Omental fat pad (tissue), 4 donors: ENCODE data around the gene GATC. TPM values are rescaled to one million over a fixed set of nuclear protein-coding genes. Genes with fewer than 3 reads are reported as not detected.

Source experiments
- ATAC-seq: fragments of 150-250 bp; one replicate; pipeline ENCODE4 v1.9.1; 2016; ENCODE audit warnings: mild to moderate bottlenecking, moderate library complexity; ENCODE audit not compliant: low FRiP score
- DNase-seq: peaks from one replicate; pipeline ENCODE4 v3.0.0-alpha.2; 2019; ENCODE audit warnings: low spot score
- total RNA-seq, 4 donors: library from RNA; depleted of rRNA; stranded (reverse); fragments of >200 nt; gene quantifications; one replicate each; pipeline ENCODE4 v1.1.0, GENCODE V29; 2016
- TF ChIP-seq, protein P1 (sequence below), 3 donors: fragments of 450-650 bp; IDR thresholded peaks; one replicate each; pipeline ENCODE4 v1.5.1; 2016 to 2017; ENCODE audit warnings: antibody characterized with exemption in 3 of 3, mild to moderate bottlenecking in 3 of 3, moderate library complexity in 2 of 3

Gene GATC
- total RNA-seq, 4 donors from 2014 or later, result 22.8 to 30.7 (median 24.2) TPM

DNA sequence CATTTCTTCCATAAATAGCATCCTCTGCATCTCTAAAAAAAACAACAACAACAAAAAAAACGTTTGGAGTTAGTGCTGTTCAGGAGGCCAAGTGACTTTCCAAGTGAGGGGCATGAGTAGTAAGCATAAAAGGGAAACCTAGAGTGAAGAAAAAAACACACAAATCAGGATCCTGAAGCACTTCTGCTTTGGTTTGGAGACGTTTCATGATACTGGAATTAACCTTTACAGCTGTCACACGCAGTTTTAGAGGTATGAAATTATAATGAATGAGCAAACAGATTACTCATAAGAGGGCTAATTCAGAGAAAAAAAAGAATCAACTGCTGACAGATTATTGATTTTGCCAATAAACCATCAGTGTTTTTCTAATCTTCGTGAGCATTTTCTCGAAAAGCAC is 19.5 kb downstream of the GATC start:
- TF ChIP-seq, protein P1, sequence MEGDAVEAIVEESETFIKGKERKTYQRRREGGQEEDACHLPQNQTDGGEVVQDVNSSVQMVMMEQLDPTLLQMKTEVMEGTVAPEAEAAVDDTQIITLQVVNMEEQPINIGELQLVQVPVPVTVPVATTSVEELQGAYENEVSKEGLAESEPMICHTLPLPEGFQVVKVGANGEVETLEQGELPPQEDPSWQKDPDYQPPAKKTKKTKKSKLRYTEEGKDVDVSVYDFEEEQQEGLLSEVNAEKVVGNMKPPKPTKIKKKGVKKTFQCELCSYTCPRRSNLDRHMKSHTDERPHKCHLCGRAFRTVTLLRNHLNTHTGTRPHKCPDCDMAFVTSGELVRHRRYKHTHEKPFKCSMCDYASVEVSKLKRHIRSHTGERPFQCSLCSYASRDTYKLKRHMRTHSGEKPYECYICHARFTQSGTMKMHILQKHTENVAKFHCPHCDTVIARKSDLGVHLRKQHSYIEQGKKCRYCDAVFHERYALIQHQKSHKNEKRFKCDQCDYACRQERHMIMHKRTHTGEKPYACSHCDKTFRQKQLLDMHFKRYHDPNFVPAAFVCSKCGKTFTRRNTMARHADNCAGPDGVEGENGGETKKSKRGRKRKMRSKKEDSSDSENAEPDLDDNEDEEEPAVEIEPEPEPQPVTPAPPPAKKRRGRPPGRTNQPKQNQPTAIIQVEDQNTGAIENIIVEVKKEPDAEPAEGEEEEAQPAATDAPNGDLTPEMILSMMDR (IDR thresholded peaks at IDR 0.05), result no peak
- DNase-seq, result no peak
- no peak for ATAC-seq

DNA sequence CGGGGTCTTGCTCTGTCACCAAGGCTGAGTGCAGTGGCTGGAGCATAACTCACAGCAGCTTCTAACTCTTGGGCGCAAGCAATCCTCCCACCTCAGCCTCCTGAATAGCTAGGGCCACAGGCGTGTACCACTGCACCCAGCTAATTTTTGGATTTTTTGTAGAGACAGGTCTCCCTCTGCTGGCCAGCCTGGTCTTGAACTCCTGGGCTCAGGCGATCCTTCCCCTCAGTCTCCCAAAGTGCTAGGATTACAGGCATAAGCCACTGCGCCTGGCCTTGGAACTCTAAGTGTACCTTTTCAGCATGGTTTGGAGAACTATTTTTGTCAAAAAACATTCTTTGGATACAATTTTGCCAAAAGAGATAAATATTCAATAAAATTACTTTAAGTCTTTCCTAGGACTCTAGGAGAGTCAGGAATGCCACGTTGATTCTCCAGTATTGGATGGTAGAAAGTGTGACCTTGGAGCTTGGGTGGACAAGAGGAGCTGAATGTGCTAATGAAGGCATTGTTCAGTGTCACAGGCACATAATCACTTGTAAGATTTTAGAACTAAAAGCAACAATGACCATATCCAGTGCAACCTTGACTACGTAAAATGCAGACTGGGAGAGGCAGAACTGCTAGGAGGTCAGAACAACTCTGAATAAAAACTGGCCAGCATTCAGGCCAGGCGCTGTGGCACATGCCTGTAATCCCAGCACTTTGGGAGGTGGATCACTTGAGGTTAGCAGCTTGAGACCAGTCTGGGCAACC is 20.5 kb downstream of the GATC start:
- DNase-seq (no peak), ATAC-seq (no peak)
- TF ChIP-seq, protein P1 (IDR thresholded peaks at IDR 0.05), result no peak

DNA sequence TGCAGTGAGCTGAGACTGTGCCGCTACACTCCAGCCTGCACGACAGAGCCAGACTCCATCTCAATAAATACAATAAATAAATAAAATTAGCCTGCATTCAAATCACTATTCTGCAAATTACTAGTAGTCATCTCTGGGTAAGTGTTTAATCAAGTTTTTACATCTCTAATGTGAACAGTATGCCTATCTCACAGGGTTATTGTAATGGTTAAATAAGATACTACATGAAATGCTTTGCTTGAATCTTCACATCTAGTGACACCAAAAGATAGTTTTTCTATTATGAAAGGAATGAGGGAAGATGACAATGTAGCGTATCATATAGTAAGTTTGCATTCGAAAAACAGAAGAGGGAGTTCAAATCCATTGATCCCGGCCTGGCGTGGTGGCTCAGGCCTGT is 21.2 kb downstream of the GATC start:
- ATAC-seq (no peak), DNase-seq (no peak)
- TF ChIP-seq, protein P1 (IDR thresholded peaks at IDR 0.05), result no peak

DNA sequence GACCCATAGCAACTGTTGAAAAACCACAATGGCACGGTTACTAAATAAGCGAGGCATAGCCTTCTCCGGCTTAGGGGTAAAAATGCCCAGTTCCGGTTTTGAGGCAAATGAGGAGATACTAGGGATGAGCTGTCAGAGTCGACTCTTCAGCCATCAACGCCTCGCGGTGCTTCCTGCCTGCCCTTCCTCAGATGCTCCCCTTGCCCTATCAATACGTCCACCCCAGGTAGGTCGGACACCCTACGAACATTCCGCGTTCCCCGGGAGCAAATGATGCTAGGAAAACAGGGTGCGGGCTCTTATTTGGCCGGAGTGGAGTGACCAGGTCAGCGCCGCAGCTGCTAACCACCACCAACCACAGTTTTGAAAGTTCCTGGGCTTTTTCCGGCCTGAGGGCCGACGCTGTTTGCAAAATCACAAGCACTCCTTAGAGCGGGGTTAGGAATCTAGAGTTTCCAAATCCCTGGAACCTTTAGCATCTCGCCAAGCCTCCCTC is 22.1 kb downstream of the GATC start:
- peak; percentile 29 for DNase-seq
- peak; percentile 27 for ATAC-seq
- TF ChIP-seq, protein P1 (IDR thresholded peaks at IDR 0.05), result no peak

DNA sequence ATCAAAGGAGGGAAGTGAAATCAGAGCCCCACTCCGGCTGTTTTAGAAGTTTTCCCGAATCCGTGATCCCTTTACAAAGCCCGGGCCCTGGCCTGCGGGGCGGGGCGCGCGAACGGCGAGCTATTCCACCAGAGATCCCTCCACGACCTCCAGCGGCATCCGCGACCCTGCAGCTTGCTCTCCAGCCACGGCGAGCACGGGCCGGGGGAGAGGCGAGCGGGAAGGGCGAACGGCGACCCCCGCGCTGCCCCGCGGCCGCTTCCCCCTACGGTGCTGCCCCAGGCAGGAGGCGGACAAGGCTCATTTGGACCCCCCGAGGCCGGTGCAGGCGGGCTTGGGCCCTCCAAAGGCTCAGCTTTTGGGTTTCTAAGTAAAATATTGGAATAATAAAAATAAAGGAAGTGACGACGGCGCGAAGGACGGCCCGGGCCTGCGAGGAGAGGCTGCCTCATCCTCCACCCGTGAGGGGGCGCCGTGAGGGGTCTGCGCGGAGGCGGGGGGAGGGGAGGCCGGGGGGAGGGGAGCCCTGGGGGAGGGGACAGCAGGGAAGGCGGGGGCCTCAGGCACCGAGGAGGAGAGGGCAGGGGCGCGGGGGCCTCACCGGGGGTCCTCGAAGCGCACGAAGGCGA is 22.7 kb downstream of the GATC start:
- peak; percentile 30 for ATAC-seq
- TF ChIP-seq, protein P1 (IDR thresholded peaks at IDR 0.05), result no peak
- peak; percentile 25 for DNase-seq

DNA sequence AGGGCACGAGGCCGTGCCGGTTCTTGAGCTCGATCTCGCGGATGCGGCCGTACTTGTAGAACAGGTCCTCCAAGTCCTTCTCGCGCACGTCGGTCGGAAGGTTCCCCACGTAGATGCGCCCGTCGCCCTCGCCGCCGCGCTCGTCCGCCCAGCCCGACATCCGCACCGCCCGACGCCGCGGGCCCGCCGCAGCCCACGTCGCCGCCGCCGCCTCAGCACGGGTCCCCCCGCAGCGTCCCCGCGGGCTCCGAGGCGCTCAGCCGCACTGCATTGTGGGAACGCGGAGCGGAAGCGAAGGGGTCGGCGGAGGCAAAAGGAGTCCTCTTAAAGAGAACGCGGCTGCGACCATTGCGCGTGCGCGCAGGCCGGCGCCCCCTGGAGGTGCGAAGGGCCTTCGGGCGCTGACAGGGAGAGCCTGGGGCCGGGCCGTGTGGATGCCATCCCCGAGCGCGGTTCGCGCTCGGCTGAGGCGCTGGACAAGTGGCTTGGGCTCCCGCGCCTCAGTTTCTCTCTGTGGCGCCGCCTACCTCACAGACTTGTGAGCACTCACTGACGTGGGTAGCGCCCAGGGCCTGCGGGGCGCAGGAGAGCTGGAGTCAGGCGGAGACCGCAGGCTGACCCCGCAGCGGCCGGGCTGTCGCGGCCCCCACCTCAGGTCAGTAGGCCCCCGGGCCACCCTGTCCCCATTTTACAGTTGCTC is 23.4 kb downstream of the GATC start, which contains the start of gene SRSF9:
Gene SRSF9 (minus strand): TSS at position 299 of the 700 bp plus-strand sequence. CDS start 139 bp downstream, at position 160.
- DNase-seq (peak; percentile 84), ATAC-seq (peak; percentile 97)
- TF ChIP-seq, protein P1 (IDR thresholded peaks at IDR 0.05), result peak in 2 of 3 donors; percentile 72 to 83
